GM03348 (cell line): ENCODE measurements around the gene CACNA2D4.
A peak's percentile ranks its signal among the peaks of the same experiment; 100 is the strongest.

Experiments
- DNase-seq: peaks from one replicate; pipeline ENCODE4 v3.0.0; 2012; ENCODE audit warnings: low spot score

CACNA2D4 gene

DNA sequence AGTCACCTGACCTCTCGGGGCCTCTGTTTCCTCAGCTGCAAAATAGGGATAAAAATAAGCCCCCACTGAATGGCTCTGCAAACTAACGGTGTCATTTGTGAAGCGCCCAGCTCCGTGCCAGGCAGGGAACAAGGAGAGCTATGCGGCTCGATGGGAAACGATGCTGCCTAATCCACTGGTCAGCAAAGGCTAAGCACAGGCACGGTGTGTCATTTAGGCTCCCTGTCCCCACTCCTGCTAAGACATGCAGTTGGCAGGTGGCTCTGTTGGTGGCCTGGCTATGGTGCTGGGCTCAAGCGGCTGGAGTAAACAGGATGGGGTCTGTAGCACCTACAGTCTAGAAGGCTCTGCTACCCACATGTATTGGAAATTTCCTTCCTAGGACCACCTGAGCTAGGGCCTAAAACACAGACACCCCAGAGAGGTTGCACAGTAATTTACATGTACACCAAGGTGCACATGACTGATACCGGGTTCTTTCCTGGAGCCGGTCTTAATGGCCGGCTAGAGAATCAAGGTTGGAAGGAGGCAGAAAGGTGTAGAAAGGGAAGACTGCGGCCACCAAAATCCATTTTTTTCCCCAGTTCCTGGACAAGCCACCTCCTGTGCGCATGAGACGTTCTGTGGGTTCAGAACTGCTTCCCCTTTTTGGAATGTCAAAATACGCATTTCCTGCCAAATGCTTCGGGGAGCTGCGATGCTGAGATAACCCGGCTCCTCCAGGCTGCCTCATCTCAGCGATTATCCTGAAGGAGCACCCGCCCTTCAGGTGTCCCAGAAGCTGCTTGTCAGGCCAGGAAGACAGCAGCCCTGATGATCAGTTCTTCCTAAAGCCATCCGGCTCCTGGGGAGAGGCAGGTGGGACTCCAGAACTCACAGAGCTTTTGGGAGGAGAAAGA is 1.0 kb downstream of the CACNA2D4 start:
- peak; percentile 7 for DNase-seq

GRCh38 chr12:1916371-1917171 is 1.9 kb downstream of the CACNA2D4 start:
- DNase-seq: peak; percentile 5

GRCh38 chr12:1915082-1915968 is 3.1 kb downstream of the CACNA2D4 start:
- peak; percentile 5 for DNase-seq

- no peak for DNase-seq
Measured at GRCh38 chr12:1914114-1914911, 4.1 kb downstream of the CACNA2D4 start.

DNA sequence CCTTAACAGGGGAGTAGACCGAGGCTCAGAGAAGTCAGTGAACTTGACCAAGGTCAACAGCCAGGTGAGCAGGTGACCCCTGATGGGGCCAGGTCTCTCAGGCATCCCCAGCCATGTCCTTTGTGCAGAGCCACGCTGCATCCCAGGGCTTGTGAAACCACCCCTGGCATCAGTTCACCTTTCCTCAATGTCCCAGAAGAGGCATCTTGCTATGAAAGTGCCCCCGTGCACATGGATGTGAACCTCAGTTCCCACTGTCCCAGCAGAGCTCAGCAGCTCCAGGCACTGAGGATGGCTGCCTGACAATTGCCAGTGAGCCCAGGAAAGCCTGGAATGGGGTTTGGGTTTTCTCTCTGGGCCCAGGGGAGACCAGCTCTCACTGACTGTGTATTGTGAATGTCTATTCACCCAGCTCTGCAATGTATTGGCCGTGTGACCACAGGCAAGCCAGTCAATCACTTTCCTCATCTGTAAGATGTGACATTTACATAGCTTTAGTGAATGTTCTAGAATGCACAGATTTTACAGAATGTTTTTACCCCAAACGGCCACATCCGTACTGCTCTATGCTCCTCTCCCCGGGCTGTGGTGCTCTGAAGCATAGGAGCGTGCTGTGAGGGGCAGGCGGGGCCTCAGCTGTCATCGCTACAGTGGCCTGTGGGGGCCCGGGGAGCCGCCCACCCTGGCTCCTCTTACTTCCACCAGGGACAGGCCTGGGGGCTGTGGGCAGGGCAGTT is 4.9 kb downstream of the CACNA2D4 start:
- DNase-seq: no peak

- DNase-seq: peak; percentile 30
Measured at GRCh38 chr12:1912580-1913376, 5.7 kb downstream of the CACNA2D4 start.

DNA sequence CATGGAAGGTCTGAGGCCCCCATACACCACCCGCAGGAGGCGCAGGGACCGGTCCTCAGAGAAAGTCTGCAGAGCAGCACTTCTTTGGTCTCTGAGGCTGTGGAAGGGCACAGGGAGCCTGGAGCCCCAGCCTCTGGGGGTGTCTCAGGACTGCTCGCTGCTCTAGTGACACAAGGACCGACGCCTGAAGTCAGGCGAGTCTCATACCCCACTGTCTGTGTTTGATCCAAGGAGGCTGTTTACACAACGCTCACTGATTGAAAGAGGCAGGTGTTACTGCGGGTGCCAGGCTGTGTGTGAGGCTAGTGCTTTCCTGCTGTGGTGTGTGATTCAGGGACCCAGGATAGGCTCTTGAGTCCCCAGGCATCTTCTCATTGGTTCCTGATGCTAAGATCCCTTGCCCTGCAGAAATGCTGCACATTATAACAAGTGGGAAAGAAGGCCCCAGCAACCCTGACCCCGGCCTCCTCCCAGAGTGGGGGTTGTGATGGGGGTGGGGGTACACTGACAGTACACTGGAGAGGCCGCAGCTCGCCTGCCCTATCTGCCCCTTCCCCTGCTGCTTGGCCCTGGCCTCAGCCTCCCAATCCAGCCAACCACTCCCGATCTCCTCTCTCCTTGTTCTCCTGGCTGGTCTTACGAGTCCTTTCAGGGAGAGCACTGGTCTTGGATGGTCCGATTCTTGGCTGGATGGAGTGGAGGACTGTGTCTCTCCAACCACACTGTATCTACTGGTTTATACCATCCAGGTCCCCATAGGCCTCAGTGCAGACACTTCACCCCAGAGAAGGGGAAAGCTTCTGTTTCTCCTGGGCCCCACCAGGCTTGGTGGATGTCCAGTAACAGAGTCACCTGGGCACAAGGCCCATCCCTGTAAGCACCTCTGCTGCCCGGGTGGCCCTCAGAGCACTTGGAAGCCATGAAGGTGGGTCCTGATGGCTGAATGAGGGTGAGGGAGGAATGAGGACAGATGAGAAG is 6.6 kb downstream of the CACNA2D4 start:
- peak; percentile 3 for DNase-seq

DNA sequence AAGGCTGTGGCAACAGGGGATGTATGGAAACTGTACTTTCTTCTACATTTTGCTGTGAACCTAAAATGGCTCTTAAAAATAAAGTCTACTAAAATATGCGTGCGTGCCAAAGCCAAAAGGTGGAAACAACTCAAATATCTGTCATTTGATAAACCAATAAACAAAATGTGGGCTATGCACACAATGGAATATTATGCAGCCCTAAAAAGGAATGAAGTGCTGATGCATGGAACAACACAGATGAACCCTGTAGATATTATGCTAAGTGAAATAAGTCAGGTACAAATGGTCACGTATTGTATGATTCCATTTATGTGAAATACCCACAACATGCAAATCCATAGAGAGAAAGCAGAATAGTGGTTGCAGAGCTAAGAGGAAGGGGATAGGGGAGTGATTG is 8.0 kb downstream of the CACNA2D4 start:
- DNase-seq: no peak

DNA sequence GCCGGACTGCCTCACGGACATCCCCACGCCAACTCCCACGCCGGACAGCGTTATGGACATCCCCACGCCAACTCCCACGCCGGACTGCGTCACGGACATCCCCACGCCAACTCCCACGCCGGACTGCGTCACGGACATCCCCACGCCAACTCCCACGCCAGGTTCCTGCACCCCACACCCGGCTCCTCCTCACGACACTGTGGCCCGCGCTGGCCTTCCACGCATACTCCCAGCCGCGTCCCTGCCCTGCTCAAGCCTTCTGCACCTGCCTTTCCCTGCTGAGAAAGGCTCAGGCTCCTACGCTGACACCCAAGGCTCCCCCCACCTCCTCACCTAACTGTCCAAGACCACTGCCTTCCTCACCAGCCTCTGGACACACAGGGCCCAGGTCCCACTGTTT is 9.7 kb downstream of the CACNA2D4 start:
- DNase-seq: peak; percentile 5

DNA sequence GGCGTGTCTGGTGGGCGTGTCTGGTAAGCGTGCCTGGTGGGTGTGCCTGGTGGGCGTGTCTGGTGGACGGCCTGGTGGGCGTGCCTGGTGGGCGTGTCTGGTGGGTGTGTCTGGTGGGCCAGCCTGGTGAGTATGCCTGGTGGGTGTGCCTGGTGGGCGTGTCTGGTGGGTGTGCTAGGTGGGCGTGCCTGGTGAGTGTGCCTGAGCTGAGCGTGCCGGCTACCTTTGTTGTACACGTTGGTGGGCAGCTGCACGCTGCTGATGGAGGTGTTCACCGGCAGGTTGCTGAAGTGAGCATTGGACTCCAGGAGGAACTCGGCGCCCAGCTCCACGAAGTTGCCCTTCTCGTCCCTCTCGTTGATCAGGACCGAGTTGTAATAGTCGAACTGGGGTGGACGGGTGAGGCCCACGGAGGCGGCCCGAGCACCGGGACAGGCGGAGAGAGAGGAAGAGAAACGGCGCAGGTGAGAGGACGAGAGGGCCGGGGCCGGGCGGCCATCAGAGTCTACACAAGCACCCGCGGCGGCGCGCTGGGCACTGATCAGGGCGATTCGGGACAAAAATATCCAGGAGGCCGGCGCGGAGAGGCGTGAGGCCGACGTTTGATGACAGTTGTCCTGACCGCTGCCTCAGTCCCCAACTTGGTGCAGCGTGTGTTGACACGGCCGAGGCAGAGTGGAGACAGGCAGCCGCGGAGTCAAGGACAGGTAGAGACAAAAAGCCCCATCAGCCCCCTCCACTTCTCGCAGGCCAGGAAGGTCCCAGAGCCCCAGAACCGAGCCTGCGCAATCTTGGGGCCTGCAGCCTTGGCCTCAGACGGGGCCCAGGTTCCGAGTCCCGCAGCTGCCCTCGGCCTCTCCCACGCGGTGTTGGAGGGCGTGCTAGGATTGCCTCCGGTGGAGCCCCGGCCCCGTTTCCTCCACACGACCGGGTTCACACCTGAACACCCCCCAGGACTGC is 10.5 kb downstream of the CACNA2D4 start:
- peak; percentile 7 for DNase-seq

GRCh38 chr12:1906579-1906978 is 11.9 kb downstream of the CACNA2D4 start:
- DNase-seq: no peak

DNA sequence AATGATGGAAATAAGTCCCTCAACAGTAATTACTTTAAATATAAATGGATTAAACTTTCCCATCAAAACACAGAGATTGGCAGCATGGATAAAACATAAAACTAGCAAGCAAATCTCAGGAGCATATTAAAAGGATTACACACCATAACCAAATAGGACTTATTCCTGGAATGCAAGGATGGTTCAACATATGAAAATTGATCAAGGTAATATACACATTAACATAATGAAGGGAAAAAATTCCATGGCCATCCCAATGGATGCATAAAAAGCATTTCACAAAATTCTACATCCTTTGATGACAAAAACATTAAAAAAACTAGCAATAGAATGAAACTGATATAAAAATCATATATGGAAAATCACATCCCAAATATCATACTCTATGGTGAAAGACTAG is 13.6 kb downstream of the CACNA2D4 start:
- no peak for DNase-seq

DNA sequence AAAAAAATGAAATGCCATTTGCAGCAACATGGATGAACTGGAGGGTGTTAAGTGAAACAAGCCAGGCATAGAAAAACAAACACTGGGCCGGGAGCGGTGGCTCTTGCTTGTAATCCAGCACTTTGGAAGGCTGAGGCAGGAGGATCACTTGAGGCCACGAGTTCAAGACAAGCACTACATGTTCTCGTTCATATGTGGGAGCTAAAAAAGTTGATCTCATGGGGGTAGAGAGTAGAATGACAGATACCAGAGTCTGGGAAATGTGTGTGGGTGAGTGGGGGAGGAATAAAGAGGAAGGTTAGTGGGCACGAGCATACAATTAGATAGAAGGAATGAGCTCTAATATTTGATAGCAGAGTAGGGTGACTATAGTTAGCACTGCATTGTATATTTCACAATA is 21.5 kb downstream of the CACNA2D4 start:
- DNase-seq: no peak

DNA sequence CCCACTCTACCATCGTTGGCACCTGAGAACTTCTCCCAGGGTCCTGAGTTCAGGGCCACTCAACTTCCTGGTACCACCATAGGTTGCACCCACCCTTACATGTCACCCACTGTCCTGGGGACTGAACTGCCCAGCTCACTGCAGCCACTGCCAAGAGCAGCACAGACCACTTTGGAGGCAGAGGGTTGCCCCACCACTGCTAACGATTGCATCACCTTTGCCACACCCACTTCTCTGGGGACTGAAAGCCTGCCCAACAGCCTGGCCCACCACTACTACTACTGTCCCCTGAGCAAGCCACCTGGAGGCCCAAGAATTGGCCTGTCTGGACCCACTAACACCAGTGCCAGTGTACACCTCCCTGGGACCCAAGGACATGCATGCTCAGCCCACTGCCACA is 27.6 kb downstream of the CACNA2D4 start:
- DNase-seq: no peak

DNA sequence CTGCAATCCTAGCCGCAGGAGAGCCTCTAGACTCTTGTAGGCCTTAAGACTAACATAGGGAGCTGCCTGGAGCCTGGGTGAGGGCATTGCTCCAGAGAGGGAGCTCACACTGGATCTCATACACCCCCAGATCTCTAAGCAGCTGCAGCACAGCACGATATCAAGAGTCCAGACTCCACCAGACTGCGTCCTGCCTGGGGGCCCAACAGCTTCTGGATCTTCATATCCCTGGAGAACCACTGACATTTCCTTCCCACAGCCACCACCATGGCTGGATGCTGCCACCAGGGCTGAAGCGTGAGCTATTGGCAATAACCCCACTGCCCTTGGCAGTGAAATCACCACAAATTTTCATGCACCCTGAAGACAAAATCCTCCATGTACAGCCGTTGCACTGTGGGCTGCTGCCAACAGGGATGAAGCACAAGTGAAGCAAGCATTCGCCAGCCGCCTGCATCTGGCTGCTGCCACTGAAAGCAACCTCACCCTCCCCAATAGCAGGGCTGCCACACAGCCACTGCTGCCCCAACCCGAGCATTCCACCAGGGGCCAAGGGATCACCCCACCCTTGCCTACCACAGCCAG is 28.2 kb downstream of the CACNA2D4 start:
- no peak for DNase-seq

DNA sequence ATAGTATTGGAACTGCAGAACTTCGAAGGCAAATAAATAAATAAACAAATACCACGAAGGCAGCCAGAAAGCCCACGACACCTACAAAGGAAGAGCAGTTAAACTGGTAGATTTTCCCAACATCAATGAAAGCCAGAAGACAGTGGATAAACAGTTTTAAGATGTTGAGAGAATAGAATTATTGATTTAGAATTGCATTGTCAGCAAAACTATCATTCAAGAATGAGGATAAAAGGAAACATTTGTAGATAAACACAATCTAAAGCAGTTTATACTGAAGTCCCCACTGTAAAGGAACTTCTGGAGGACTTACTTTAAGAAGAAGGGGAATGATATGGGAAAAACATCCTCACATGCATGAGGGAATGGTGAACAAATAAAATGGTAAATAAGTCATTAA is 29.5 kb downstream of the CACNA2D4 start:
- no peak for DNase-seq
